ENCODE data around the gene APBA2. TPM values are rescaled to one million over a fixed set of nuclear protein-coding genes. Genes with fewer than 3 reads are reported as not detected.

APBA2 gene
- total and polyA plus RNA-seq, 2 of the 13 experiments (the other 11 are each of a cell fraction or from before 2014, with no cell fraction given), result 0.62 to 2.3 TPM

- Histone ChIP-seq H4K20me1 (ENCODE audit: insufficient read depth, low read length) (no peaks in the 10 kb centered on the region), H3K4me2 (ENCODE audit: low read depth, low read length) (no peak overlapping the region), H3K36me3 (replicated peaks in 1 of 2; ENCODE audit: control insufficient read depth in 1 of 2, insufficient read depth in 2 of 2, low read length in 2 of 2) (no peaks in the 10 kb centered on the region), H3K27ac (ENCODE audit: extremely low read length, insufficient read depth, low read length) (no peak overlapping the region), H2AFZ (ENCODE audit: low read length) (no peak overlapping the region), H3K79me2 (ENCODE audit: insufficient read depth, low read length) (no peaks in the 10 kb centered on the region), H3K27me3 (ENCODE audit: control insufficient read depth in 1 of 2, insufficient read depth in 2 of 2, low read length in 2 of 2) (no peaks in the 10 kb centered on the region), H3K4me1 (ENCODE audit: insufficient read depth, low read length) (no peaks in the 10 kb centered on the region), H3K9me3 (ENCODE audit: low read length) (no peaks in the 10 kb centered on the region), H3K4me3 (replicated peaks in 1 of 3; ENCODE audit: insufficient read depth in 1 of 3, low read depth in 2 of 3, low read length in 3 of 3) (no peak overlapping the region), H3K9ac (ENCODE audit: insufficient read depth, low read depth, low read length) (no peak overlapping the region)
- DNase-seq (ENCODE audit: low spot score) (no peak), ATAC-seq (no peak), FAIRE-seq (no peak)
- intact Hi-C loops (cut with micrococcal nuclease; ENCODE audit: unreplicated experiment), result no loop called here
- in situ Hi-C loops (cut with HindIII; ENCODE audit: extremely low pct_ligation_motif_present, low pct_unique_long_range_greater_than_20kb), result no loop called here
- TF ChIP-seq, protein P1, sequence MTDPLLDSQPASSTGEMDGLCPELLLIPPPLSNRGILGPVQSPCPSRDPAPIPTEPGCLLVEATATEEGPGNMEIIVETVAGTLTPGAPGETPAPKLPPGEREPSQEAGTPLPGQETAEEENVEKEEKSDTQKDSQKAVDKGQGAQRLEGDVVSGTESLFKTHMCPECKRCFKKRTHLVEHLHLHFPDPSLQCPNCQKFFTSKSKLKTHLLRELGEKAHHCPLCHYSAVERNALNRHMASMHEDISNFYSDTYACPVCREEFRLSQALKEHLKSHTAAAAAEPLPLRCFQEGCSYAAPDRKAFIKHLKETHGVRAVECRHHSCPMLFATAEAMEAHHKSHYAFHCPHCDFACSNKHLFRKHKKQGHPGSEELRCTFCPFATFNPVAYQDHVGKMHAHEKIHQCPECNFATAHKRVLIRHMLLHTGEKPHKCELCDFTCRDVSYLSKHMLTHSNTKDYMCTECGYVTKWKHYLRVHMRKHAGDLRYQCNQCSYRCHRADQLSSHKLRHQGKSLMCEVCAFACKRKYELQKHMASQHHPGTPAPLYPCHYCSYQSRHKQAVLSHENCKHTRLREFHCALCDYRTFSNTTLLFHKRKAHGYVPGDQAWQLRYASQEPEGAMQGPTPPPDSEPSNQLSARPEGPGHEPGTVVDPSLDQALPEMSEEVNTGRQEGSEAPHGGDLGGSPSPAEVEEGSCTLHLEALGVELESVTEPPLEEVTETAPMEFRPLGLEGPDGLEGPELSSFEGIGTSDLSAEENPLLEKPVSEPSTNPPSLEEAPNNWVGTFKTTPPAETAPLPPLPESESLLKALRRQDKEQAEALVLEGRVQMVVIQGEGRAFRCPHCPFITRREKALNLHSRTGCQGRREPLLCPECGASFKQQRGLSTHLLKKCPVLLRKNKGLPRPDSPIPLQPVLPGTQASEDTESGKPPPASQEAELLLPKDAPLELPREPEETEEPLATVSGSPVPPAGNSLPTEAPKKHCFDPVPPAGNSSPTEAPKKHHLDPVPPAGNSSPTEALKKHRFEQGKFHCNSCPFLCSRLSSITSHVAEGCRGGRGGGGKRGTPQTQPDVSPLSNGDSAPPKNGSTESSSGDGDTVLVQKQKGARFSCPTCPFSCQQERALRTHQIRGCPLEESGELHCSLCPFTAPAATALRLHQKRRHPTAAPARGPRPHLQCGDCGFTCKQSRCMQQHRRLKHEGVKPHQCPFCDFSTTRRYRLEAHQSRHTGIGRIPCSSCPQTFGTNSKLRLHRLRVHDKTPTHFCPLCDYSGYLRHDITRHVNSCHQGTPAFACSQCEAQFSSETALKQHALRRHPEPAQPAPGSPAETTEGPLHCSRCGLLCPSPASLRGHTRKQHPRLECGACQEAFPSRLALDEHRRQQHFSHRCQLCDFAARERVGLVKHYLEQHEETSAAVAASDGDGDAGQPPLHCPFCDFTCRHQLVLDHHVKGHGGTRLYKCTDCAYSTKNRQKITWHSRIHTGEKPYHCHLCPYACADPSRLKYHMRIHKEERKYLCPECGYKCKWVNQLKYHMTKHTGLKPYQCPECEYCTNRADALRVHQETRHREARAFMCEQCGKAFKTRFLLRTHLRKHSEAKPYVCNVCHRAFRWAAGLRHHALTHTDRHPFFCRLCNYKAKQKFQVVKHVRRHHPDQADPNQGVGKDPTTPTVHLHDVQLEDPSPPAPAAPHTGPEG (CRISPR knock-in tag; IDR thresholded peaks at IDR 0.05), result no peak
- TF ChIP-seq NFIC (IDR thresholded peaks at IDR 0.05; ENCODE audit: low read length) (no peak), ZNF598 (CRISPR knock-in tag; IDR thresholded peaks at IDR 0.05; ENCODE audit: borderline replicate concordance) (no peak), SETDB1 (CRISPR knock-in tag; IDR thresholded peaks at IDR 0.05; ENCODE audit: borderline replicate concordance) (no peak)
- WGBS (ENCODE audit: low lambda C conversion rate), result 54% methylated on average over 7 of the region's 7 CpGs
- BruUV-seq (replicated peaks), result no TSS peak
- CTCF ChIA-PET (ENCODE audit: low intra/inter-chr PET ratio, low total read pairs), result no interaction called here
- POLR2A ChIA-PET, result no interaction called here
These were observed 176.9 kb downstream of the APBA2 start for GRCh38 chr15:29062626-29063025.

All from HepG2 (cell line).